SK-N-MC (cell line): ENCODE results near the gene TSSK1B.

Experiments used
- EZH2 ChIP-seq: fragments of 200-600 bp; sonication (generic); IDR thresholded peaks from one replicate; pipeline ENCODE4 v1.6.1; 2017; ENCODE audit warnings: antibody characterized with exemption
- FOXP2 ChIP-seq: optimal IDR thresholded peaks from 2 replicates; pipeline ENCODE3; 2011; ENCODE audit warnings: mild to moderate bottlenecking, moderate library complexity; ENCODE audit not compliant: insufficient read depth; ENCODE audit errors: extremely low read length, control extremely low read depth
- POLR2AphosphoS5 ChIP-seq: IDR thresholded peaks from 2 replicates; pipeline ENCODE4 v1.6.1; 2012; ENCODE audit warnings: mild to moderate bottlenecking, low read depth, low read length, borderline replicate concordance

DNA sequence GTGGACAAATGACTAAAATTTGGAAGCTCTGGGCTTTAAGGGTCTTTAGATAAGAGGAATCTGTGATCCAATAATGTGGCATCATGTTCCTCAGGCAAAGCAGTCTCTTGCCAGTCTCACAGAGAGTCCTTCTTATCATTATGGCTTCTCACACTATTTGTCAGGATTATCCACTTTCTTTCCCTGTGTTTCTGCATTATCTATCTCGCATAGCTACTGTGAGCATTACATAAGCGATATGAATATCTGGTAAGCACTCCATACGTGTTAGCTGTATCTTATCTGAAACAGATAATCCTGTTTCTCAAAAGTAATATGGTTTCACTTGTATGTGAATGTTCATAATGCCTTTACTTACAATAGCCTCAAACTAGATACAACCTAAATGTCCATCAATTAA lies 43.9 kb upstream of the TSSK1B start:
- TF ChIP-seq POLR2AphosphoS5, result no peak
- no peak for TF ChIP-seq EZH2
- TF ChIP-seq FOXP2, result no peak
